Activated T-cell treated with anti-CD3 and anti-CD28 coated beads, Interleukin-2, amount 50 U/mL, for 72 hours (primary cell): Measurements from ENCODE around the gene ASGR2. TPM values are rescaled to one million over a fixed set of nuclear protein-coding genes. Genes with fewer than 3 reads are reported as not detected.

Experiments used
- ATAC-seq, 2 donors: fragments of 150-1000 bp; cut with Tn5 transposase; replicated peaks in 1 of 2; 2 replicates each; pipeline ENCODE4 v1.10.0; 2021; ENCODE audit warnings: moderate library complexity in 2 of 2, mild to moderate bottlenecking in 1 of 2
- DNase-seq, 2 donors: peaks; one replicate each; pipeline ENCODE4 v3.0.0; 2021 to 2022; ENCODE audit warnings: mixed read lengths in 1 of 2
- H3K27ac Mint-ChIP-seq: one replicate; pipeline ENCODE4 v1.8.0; 2022; ENCODE audit warnings: mild to moderate bottlenecking, moderate library complexity, mixed read lengths
- H3K27me3 Mint-ChIP-seq: one replicate; pipeline ENCODE4 v1.8.0; 2022; ENCODE audit warnings: low read depth, mixed read lengths
- H3K36me3 Mint-ChIP-seq, 2 donors: one replicate each; pipeline ENCODE4 v1.8.0; 2022; ENCODE audit warnings: mixed read lengths in 2 of 2, mild to moderate bottlenecking in 1 of 2; ENCODE audit not compliant: insufficient read depth in 2 of 2
- H3K4me1 Mint-ChIP-seq: one replicate; pipeline ENCODE4 v1.8.0; 2022; ENCODE audit warnings: low read depth, mixed read lengths
- H3K4me3 Mint-ChIP-seq, 2 donors: one replicate each; pipeline ENCODE4 v1.8.0; 2022; ENCODE audit warnings: mild to moderate bottlenecking in 2 of 2, mixed read lengths in 2 of 2, moderate library complexity in 2 of 2
- H3K9me3 Mint-ChIP-seq, 2 donors: one replicate each; pipeline ENCODE4 v1.8.0; 2022; ENCODE audit warnings: mixed read lengths in 2 of 2
- total RNA-seq, 2 donors: library from RNA; stranded (reverse); gene quantifications; one replicate each; pipeline ENCODE4 v1.2.3, GENCODE V29; 2022

The ASGR2 gene
- total RNA-seq, 2 donors from 2014 or later: not detected

GRCh38 chr17:7119314-7119713 is 4.7 kb upstream of the ASGR2 start:
- H3K36me3 Mint-ChIP-seq: no peaks in the 10 kb centered on the region
- no peak for ATAC-seq
- peaks cover 24% of the 10 kb centered on the region for H3K27me3 Mint-ChIP-seq
- no peaks in the 10 kb centered on the region for H3K9me3 Mint-ChIP-seq
- no peak overlapping the region for H3K27ac Mint-ChIP-seq
- DNase-seq: no peak
- no peak overlapping the region for H3K4me3 Mint-ChIP-seq
- no peaks in the 10 kb centered on the region for H3K4me1 Mint-ChIP-seq

DNA sequence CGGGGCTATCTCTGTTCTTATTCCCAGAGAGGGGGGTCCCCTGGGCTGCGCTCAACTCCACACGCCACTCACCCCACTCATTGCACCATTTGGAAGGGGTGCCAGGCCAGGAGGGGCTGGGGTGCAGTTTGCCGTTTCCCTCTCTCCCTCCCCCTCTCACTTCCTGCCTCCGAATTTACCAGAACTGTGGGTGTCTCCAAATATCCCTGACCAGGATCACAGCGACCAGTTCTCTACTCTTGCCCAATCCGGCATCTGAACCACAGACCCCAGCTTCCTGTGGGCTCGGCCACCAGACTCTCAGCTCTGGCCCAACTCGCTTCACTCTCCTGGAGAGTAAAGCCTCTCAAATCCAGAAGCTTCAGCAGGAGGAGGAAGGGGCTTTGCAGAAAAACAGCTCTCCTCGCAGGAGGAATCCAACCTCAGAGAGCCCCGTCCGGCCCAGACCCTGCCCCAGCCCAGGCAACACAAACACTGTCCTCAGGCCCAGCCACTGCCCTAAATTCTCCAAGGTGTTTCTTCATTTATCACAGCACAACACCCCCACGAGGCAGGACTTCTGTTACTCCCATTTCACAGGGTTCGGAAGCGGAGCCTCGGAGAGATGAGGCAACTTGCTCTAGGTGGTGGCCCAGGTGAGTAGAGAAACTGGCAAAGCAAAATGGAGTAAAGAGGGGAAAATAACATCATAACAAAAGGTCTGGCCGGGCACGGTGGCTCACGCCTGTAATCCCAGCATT is 423 bp upstream of the ASGR2 start:
- Mint-ChIP-seq H3K4me3 (no peak overlapping the region), H3K27ac (no peak overlapping the region), H3K4me1 (peaks cover 4% of the 10 kb centered on the region), H3K36me3 (no peaks in the 10 kb centered on the region), H3K9me3 (no peaks in the 10 kb centered on the region), H3K27me3 (peaks cover 10% of the 10 kb centered on the region)
- DNase-seq (no peak), ATAC-seq (no peak)

DNA sequence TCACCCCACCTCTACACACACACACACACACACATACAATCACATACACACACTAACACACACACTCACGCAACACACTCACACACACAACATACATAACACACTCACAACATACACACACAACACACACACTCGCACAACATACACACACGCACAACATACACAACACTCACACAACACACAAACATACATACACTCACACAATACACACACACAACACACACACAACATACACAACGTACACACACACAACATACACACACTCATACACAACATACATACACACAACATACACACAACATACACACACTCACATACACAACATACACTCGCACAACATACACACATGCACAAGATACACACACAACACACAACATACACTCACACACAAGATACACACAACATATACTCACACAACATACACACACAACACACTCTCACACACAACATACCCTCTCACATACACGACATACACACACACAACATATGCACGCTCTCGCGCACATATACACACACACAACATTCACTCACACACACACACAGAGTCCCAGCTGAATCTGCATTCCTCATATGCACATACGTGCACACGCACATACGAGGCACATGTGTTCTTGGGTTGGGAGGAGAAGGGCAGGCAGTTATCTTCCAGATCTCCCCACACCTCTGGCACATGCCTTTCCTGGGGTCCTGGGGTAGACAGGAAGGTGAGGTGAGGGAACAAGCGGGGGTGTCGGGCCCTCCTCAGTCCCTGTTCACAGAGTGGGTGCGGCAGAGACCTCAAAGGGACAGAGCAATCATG is 1.1 kb downstream of the ASGR2 start:
- Mint-ChIP-seq H3K27me3 (no peaks in the 10 kb centered on the region), H3K4me3 (no peak overlapping the region), H3K27ac (no peak overlapping the region), H3K9me3 (no peaks in the 10 kb centered on the region), H3K36me3 (no peaks in the 10 kb centered on the region), H3K4me1 (peaks cover 13% of the 10 kb centered on the region)
- DNase-seq: no peak
- ATAC-seq: no peak

- DNase-seq (no peak), ATAC-seq (no peak)
- Mint-ChIP-seq H3K4me3 (no peak overlapping the region), H3K27ac (no peak overlapping the region), H3K27me3 (no peaks in the 10 kb centered on the region), H3K4me1 (peaks cover 13% of the 10 kb centered on the region), H3K36me3 (no peaks in the 10 kb centered on the region), H3K9me3 (no peaks in the 10 kb centered on the region)
These were observed 2.0 kb downstream of the ASGR2 start for GRCh38 chr17:7112510-7113108.

DNA sequence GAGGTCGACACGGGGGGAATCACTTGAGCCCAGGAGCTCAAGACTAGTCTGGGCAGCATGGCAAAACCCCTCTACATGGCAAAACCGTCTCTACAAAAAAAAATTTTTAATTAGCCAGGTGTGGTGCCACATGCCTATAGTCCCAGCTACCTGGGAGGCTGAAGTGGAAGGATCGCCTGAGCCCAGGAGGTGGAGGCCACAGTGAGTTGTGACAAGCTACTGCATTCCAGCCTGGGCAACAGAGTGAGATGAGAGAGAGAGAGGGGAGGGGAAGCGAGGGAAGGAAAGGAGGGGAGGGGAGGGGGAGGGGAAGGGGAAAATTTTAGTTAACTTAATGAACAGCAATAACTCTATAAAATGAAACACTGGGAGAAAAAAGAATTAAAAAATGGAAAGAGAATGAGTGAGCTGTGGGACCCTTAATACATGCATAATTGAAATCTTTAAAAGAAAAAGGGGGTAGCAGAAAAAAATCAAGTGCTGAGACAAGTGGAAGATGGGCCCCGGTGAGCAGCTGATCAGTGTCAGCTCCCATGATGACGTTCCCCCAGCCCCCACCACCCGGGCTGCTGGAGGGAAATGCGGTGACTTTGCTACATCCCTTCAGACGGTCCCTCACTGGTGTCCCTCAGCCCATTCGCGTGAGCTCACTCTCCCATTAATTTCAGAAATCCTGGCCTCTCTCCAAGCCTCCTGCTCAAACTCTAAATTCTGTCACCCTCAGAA is 2.7 kb downstream of the ASGR2 start:
- no peak overlapping the region for H3K27ac Mint-ChIP-seq
- ATAC-seq (no peak), DNase-seq (no peak)
- peaks cover 13% of the 10 kb centered on the region for H3K4me1 Mint-ChIP-seq
- H3K4me3 Mint-ChIP-seq: no peak overlapping the region
- H3K9me3 Mint-ChIP-seq: no peaks in the 10 kb centered on the region
- H3K36me3 Mint-ChIP-seq: no peaks in the 10 kb centered on the region
- H3K27me3 Mint-ChIP-seq: no peaks in the 10 kb centered on the region

DNA sequence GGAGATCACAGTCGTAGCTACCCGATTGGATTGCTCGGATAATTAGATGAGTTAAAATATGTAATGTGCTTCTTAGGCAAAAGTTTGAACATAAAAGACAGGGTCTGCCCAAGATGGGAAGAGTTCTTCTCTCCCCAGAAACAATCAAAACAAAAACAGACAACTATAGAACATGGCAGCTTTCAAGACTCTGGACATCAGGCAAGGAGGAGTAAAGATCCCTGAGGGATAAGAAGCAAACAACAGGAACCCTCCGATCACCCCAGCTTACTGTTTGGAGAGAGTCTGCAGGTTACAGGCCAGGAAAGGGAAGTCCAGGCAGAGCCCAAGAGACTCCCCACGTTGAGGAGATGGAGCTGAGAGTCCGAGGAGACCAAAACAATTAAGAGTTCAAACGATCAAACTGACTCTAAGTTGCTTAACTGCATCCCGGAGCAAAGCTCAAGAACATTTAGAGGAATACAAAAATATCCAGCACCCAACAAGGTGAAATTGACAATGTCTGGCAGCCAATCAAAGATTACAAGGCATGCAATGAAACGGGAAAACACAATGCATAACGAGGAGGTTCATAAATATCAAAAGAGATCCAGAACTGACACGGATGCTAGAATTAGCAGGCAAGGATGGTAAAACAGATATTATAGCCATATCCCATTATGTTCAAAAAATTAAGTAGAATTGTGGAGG is 3.9 kb downstream of the ASGR2 start:
- Mint-ChIP-seq H3K4me3 (no peak overlapping the region), H3K36me3 (no peaks in the 10 kb centered on the region), H3K27me3 (no peaks in the 10 kb centered on the region), H3K4me1 (peaks cover 13% of the 10 kb centered on the region), H3K9me3 (no peaks in the 10 kb centered on the region), H3K27ac (no peak overlapping the region)
- ATAC-seq (no peak), DNase-seq (no peak)

DNA sequence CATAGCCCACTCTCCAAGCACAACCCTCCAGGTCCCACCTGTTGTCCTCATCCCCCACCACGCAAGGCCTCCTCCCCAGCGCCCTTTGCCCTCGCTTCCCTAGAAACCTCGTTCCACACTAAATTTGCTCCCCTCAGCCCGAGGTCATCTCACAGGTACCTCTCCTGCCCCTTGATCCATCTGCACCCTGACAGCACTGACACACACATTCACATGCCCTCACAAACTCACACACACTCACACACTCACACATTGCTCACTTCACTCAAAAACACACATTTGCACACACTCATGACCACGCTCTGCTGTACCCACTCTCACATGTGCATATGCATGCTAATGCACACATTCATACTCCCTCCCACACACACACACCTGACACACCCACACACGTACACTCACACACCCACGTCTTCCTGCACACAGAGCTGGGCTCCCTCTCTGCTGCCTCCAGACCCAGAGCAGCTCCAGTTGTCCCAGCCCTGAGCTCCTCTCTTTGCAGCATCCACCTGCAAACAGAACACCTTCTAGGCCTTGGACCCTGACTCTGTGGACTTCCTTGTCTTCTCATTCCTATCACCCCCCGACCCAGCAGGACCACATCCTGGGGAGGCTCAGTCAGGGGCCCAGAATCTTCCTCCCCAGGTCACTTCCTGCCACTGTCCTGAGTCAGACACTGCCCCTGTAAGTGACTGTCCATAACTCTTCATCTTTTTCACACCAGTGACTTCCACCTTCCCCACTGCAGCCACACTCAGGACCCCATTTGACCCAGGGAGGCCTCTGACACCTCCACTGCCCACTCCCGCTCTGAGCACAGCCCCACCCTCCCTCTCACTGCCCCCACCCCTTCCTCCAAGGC is 4.9 kb downstream of the ASGR2 start:
- no peak overlapping the region for H3K4me3 Mint-ChIP-seq
- peak in 1 of 2 donors; percentile 19 for ATAC-seq
- H3K9me3 Mint-ChIP-seq: no peaks in the 10 kb centered on the region
- H3K4me1 Mint-ChIP-seq: peaks cover 13% of the 10 kb centered on the region
- H3K36me3 Mint-ChIP-seq: no peaks in the 10 kb centered on the region
- H3K27ac Mint-ChIP-seq: no peak overlapping the region
- DNase-seq: no peak
- no peaks in the 10 kb centered on the region for H3K27me3 Mint-ChIP-seq

GRCh38 chr17:7108981-7109380 is 5.6 kb downstream of the ASGR2 start:
- Mint-ChIP-seq H3K36me3 (no peaks in the 10 kb centered on the region), H3K4me1 (peaks cover 13% of the 10 kb centered on the region), H3K9me3 (no peaks in the 10 kb centered on the region), H3K4me3 (no peak overlapping the region), H3K27me3 (no peaks in the 10 kb centered on the region), H3K27ac (no peak overlapping the region)
- ATAC-seq (no peak), DNase-seq (no peak)

DNA sequence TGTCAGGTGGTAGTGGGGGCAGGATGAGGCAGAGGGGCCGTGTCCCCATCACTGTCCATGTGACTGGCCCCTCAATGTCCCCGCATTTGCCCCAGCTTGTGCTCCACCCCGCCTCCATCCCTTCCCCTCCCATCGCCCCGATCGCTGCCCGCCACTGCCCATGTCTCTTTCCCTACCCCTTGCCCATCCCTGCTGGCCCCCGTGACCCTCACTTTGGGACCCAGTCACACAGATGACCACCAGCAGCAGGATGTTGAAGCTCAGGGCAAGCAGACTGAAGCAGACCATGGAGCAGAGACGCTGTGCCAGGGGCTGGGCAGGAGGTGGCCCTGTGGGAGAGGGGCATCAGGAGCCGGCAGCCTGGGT is 6.1 kb downstream of the ASGR2 start:
- Mint-ChIP-seq H3K27ac (no peak overlapping the region), H3K4me3 (no peak overlapping the region), H3K27me3 (no peaks in the 10 kb centered on the region), H3K36me3 (no peaks in the 10 kb centered on the region), H3K9me3 (no peaks in the 10 kb centered on the region), H3K4me1 (peaks cover 13% of the 10 kb centered on the region)
- ATAC-seq: no peak
- DNase-seq: no peak

DNA sequence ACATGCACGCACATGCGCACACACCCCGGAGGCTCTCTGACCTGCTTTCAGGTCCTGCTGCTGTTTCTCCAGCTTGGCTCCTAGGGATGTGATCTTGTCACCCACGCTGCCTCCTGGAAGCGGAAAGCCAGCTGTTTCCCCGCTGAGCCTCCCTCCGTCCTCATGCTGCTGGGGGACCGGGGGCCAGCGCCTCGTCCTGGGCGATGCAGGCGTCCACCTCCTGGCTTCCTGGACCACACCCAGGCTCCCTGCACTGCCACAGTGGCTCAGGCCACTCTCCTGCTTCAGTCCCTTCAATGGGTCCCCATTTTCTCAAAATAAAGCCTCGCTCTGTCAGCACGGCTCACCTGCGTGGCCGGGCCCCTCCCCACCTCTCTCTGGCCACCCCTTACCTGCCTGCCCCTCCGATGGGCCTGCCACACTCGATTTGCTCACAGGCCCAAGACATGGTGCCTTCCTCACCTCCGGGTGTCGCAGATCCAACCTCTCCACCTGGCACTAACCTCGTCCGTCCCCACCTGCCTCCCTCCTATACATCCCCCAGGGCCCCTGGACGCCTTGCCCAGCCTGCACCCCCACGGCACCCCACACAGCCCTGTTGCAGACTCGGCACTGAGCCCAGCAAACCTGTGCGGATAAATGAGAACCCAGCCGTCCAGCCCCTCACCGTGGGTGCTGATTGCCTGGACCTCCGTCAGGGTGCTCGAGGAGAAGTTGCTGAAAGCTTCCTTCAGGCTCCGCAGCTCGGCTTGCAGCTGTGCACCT is 6.6 kb downstream of the ASGR2 start:
- Mint-ChIP-seq H3K9me3 (no peaks in the 10 kb centered on the region), H3K4me3 (no peak overlapping the region), H3K36me3 (no peaks in the 10 kb centered on the region), H3K27ac (no peak overlapping the region), H3K4me1 (peaks cover 13% of the 10 kb centered on the region), H3K27me3 (no peaks in the 10 kb centered on the region)
- DNase-seq: no peak
- ATAC-seq: no peak

- no peaks in the 10 kb centered on the region for H3K27me3 Mint-ChIP-seq
- H3K4me3 Mint-ChIP-seq: no peak overlapping the region
- H3K36me3 Mint-ChIP-seq: no peaks in the 10 kb centered on the region
- ATAC-seq (no peak), DNase-seq (no peak)
- no peak overlapping the region for H3K27ac Mint-ChIP-seq
- H3K9me3 Mint-ChIP-seq: no peaks in the 10 kb centered on the region
- H3K4me1 Mint-ChIP-seq: peaks cover 13% of the 10 kb centered on the region
These were observed 7.4 kb downstream of the ASGR2 start for GRCh38 chr17:7107012-7107754.
